ENCODE results near the gene LGR5.
"Not testable (repeated sequence)": the region's sequence is repeated elsewhere in the genome, so short reads cannot be mapped to it uniquely, and the experiment has no call there.

Gene LGR5

GRCh38 chr12:71472441-71472911 lies 32.9 kb downstream of the LGR5 start:
- Histone ChIP-seq H3K27ac (ENCODE audit: low read length) (no peak overlapping the region), H3K4me1 (ENCODE audit: control insufficient read depth, insufficient read depth, low read length) (no peaks in the 10 kb centered on the region), H3K4me3 (ENCODE audit: low read length) (no peak overlapping the region), H3K9me3 (ENCODE audit: control insufficient read depth, insufficient read depth, low read length) (no peaks in the 10 kb centered on the region), H3K27me3 (ENCODE audit: control insufficient read depth, insufficient read depth, low read length) (no peaks in the 10 kb centered on the region), H3K36me3 (ENCODE audit: control insufficient read depth, insufficient read depth, low read length) (no peaks in the 10 kb centered on the region)
- WGBS (ENCODE audit: insufficient coverage, insufficient read length), result no CpG with 5 or more reads among the region's 2 CpGs
- DNase-seq (ENCODE audit: low read depth, low spot score), result no peak

GRCh38 chr12:71474791-71475190 lies 35.2 kb downstream of the LGR5 start:
- no peak overlapping the region for H3K27ac ChIP-seq (ENCODE audit: low read length)
- no CpG with 5 or more reads among the region's 2 CpGs for WGBS (ENCODE audit: insufficient coverage, insufficient read length)
- no peaks in the 10 kb centered on the region for H3K9me3 ChIP-seq (ENCODE audit: control insufficient read depth, insufficient read depth, low read length)
- DNase-seq (ENCODE audit: low read depth, low spot score), result no peak
- H3K36me3 ChIP-seq (ENCODE audit: control insufficient read depth, insufficient read depth, low read length), result no peaks in the 10 kb centered on the region
- H3K4me3 ChIP-seq (ENCODE audit: low read length), result no peak overlapping the region
- no peaks in the 10 kb centered on the region for H3K27me3 ChIP-seq (ENCODE audit: control insufficient read depth, insufficient read depth, low read length)
- no peaks in the 10 kb centered on the region for H3K4me1 ChIP-seq (ENCODE audit: control insufficient read depth, insufficient read depth, low read length)

GRCh38 chr12:71475280-71475679 lies 35.7 kb downstream of the LGR5 start:
- H3K4me1 ChIP-seq (ENCODE audit: control insufficient read depth, insufficient read depth, low read length), result no peaks in the 10 kb centered on the region
- H3K4me3 ChIP-seq (ENCODE audit: low read length), result no peak overlapping the region
- no peak for DNase-seq (ENCODE audit: low read depth, low spot score)
- H3K9me3 ChIP-seq (ENCODE audit: control insufficient read depth, insufficient read depth, low read length), result no peaks in the 10 kb centered on the region
- H3K27ac ChIP-seq (ENCODE audit: low read length), result no peak overlapping the region
- no peaks in the 10 kb centered on the region for H3K27me3 ChIP-seq (ENCODE audit: control insufficient read depth, insufficient read depth, low read length)
- H3K36me3 ChIP-seq (ENCODE audit: control insufficient read depth, insufficient read depth, low read length), result no peaks in the 10 kb centered on the region
- WGBS (ENCODE audit: insufficient coverage, insufficient read length), result no CpG with 5 or more reads among the region's 5 CpGs

GRCh38 chr12:71476513-71476912 lies 36.9 kb downstream of the LGR5 start:
- no CpG with 5 or more reads among the region's 3 CpGs for WGBS (ENCODE audit: insufficient coverage, insufficient read length)
- DNase-seq (ENCODE audit: low read depth, low spot score), result no peak
- H3K4me3 ChIP-seq (ENCODE audit: low read length), result no peak overlapping the region
- no peaks in the 10 kb centered on the region for H3K36me3 ChIP-seq (ENCODE audit: control insufficient read depth, insufficient read depth, low read length)
- no peaks in the 10 kb centered on the region for H3K27me3 ChIP-seq (ENCODE audit: control insufficient read depth, insufficient read depth, low read length)
- H3K4me1 ChIP-seq (ENCODE audit: control insufficient read depth, insufficient read depth, low read length), result no peaks in the 10 kb centered on the region
- H3K27ac ChIP-seq (ENCODE audit: low read length), result no peak overlapping the region
- H3K9me3 ChIP-seq (ENCODE audit: control insufficient read depth, insufficient read depth, low read length), result no peaks in the 10 kb centered on the region

DNA sequence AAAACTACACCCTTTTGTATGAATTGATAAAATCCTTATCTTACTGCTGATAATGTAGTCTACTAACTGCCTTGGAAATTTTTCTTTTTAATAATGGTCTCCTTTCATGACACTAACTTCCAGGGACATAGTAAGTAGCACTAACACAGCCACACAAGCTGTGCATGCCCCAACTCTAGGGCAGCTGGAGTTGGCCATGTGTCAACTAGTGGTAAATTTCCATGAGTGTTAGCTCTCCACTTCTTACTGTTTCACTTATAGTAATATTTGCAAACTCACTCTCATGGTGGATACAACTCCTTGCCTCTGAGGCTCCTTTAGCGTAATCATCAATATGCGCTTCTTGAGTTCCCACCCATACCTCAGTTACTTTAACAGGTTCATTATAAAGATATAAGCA lies 38.0 kb downstream of the LGR5 start:
- H3K27ac ChIP-seq (ENCODE audit: low read length), result no peak overlapping the region
- no peaks in the 10 kb centered on the region for H3K27me3 ChIP-seq (ENCODE audit: control insufficient read depth, insufficient read depth, low read length)
- no peaks in the 10 kb centered on the region for H3K36me3 ChIP-seq (ENCODE audit: control insufficient read depth, insufficient read depth, low read length)
- WGBS (ENCODE audit: insufficient coverage, insufficient read length), result no CpG with 5 or more reads among the region's 2 CpGs
- H3K9me3 ChIP-seq (ENCODE audit: control insufficient read depth, insufficient read depth, low read length), result no peaks in the 10 kb centered on the region
- no peak overlapping the region for H3K4me3 ChIP-seq (ENCODE audit: low read length)
- H3K4me1 ChIP-seq (ENCODE audit: control insufficient read depth, insufficient read depth, low read length), result no peaks in the 10 kb centered on the region
- no peak for DNase-seq (ENCODE audit: low read depth, low spot score)

DNA sequence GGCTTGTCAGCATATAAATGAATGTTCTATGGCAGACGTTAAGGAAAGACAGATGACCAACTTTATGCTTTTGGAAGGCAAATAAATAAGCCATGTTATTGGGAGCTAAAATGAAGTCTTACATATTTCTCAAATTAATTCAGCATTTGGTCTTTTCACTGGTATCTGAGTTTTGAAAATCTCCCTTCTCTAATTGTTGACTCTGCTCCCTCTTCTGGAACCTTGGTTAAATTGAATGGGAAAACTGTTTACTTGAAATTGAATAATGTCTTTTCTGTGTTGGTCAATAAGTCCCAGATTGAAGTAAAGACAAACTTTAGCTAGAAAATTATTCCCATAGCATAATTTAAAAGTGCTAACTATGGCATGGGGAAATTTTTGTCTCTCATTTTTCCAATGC lies 38.7 kb downstream of the LGR5 start:
- DNase-seq (ENCODE audit: low read depth, low spot score), result no peak
- H3K9me3 ChIP-seq (ENCODE audit: control insufficient read depth, insufficient read depth, low read length), result no peaks in the 10 kb centered on the region
- no peaks in the 10 kb centered on the region for H3K27me3 ChIP-seq (ENCODE audit: control insufficient read depth, insufficient read depth, low read length)
- no peak overlapping the region for H3K4me3 ChIP-seq (ENCODE audit: low read length)
- H3K4me1 ChIP-seq (ENCODE audit: control insufficient read depth, insufficient read depth, low read length), result no peaks in the 10 kb centered on the region
- no peaks in the 10 kb centered on the region for H3K36me3 ChIP-seq (ENCODE audit: control insufficient read depth, insufficient read depth, low read length)
- H3K27ac ChIP-seq (ENCODE audit: low read length), result no peak overlapping the region
- no CpG with 5 or more reads among the region's 1 CpG for WGBS (ENCODE audit: insufficient coverage, insufficient read length)

DNA sequence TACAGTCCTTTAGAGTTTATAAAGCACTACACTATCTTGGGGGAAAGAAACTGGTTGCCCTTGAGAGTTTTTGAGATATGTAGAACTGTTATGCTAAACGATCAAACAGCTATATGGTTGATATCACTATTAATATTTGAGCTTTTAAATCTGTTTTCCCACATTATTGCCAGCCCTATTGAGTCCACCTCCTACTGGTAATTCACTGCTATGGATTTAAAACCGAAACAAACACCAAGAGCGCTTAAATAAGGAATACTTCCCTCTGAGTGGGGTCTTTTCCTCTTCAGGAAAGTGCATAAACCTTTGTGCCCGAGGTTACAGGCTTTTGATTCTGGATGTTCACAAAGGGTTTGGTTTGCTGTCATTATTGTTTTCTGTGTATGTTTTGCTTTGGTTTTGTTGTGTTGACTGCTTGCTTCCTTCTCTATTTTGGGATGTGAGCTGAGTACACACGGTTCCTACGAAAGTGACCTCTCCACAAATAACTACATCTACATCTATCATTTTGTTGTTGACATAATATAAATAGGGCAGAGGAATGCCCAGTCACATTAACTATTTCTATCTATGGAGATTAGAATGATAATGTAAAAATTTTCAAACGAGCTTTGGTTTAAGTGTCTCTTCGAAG lies 44.8 kb downstream of the LGR5 start:
- Histone ChIP-seq H3K4me1 (ENCODE audit: control insufficient read depth, insufficient read depth, low read length) (no peaks in the 10 kb centered on the region), H3K9me3 (ENCODE audit: control insufficient read depth, insufficient read depth, low read length) (no peaks in the 10 kb centered on the region), H3K27ac (ENCODE audit: low read length) (no peak overlapping the region), H3K36me3 (ENCODE audit: control insufficient read depth, insufficient read depth, low read length) (no peaks in the 10 kb centered on the region), H3K27me3 (ENCODE audit: control insufficient read depth, insufficient read depth, low read length) (no peaks in the 10 kb centered on the region), H3K4me3 (ENCODE audit: low read length) (no peak overlapping the region)
- no CpG with 5 or more reads among the region's 8 CpGs for WGBS (ENCODE audit: insufficient coverage, insufficient read length)
- DNase-seq (ENCODE audit: low read depth, low spot score), result no peak

DNA sequence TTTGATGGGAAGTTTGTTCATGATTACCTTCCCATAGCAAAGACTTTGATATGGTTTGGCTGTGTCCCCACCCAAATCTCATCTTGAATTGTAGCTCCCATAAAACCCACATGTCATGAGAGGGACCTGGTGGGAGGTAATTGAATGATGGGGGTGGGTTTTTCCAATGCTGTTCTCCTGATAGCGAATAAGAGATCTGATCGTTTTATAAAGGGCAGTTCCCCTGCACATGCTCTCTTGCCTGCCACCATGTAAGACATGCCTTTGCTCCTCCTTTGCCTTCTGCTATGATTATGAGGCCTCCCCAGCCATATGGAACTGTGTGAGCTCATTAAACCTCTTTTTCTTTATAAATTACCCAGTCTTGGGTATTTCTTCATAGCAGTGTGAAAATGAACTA lies 51.2 kb downstream of the LGR5 start:
- not testable (repeated sequence) for DNase-seq (ENCODE audit: low read depth, low spot score); H3K9me3 ChIP-seq (ENCODE audit: control insufficient read depth, insufficient read depth, low read length); H3K27me3 ChIP-seq (ENCODE audit: control insufficient read depth, insufficient read depth, low read length); H3K4me1 ChIP-seq (ENCODE audit: control insufficient read depth, insufficient read depth, low read length); H3K36me3 ChIP-seq (ENCODE audit: control insufficient read depth, insufficient read depth, low read length); H3K4me3 ChIP-seq (ENCODE audit: low read length); H3K27ac ChIP-seq (ENCODE audit: low read length)
- no CpG with 5 or more reads among the region's 2 CpGs for WGBS (ENCODE audit: insufficient coverage, insufficient read length)

- no peak overlapping the region for H3K4me3 ChIP-seq (ENCODE audit: low read length)
- H3K27me3 ChIP-seq (ENCODE audit: control insufficient read depth, insufficient read depth, low read length), result no peaks in the 10 kb centered on the region
- DNase-seq (ENCODE audit: low read depth, low spot score), result no peak
- WGBS (ENCODE audit: insufficient coverage, insufficient read length), result no CpG with 5 or more reads among the region's 2 CpGs
- H3K9me3 ChIP-seq (ENCODE audit: control insufficient read depth, insufficient read depth, low read length), result no peaks in the 10 kb centered on the region
- H3K4me1 ChIP-seq (ENCODE audit: control insufficient read depth, insufficient read depth, low read length), result no peaks in the 10 kb centered on the region
- H3K36me3 ChIP-seq (ENCODE audit: control insufficient read depth, insufficient read depth, low read length), result no peaks in the 10 kb centered on the region
- no peak overlapping the region for H3K27ac ChIP-seq (ENCODE audit: low read length)
These were observed 53.0 kb downstream of the LGR5 start for GRCh38 chr12:71492604-71493003.

- H3K4me3 ChIP-seq (ENCODE audit: low read length), result no peak overlapping the region
- no peaks in the 10 kb centered on the region for H3K4me1 ChIP-seq (ENCODE audit: control insufficient read depth, insufficient read depth, low read length)
- no peak for DNase-seq (ENCODE audit: low read depth, low spot score)
- no CpG with 5 or more reads among the region's 4 CpGs for WGBS (ENCODE audit: insufficient coverage, insufficient read length)
- no peaks in the 10 kb centered on the region for H3K27me3 ChIP-seq (ENCODE audit: control insufficient read depth, insufficient read depth, low read length)
- no peaks in the 10 kb centered on the region for H3K36me3 ChIP-seq (ENCODE audit: control insufficient read depth, insufficient read depth, low read length)
- H3K9me3 ChIP-seq (ENCODE audit: control insufficient read depth, insufficient read depth, low read length), result no peaks in the 10 kb centered on the region
- H3K27ac ChIP-seq (ENCODE audit: low read length), result no peak overlapping the region
These were observed 60.2 kb downstream of the LGR5 start for GRCh38 chr12:71499834-71500233.
